Erythroblast (primary cell): ENCODE data around the gene ARHGEF11.

Experiments
- GATA1 ChIP-seq: IDR thresholded peaks from 2 replicates; pipeline ENCODE4 v1.6.1; 2011; ENCODE audit warnings: low read depth, mild to moderate bottlenecking, control low read depth, low read length, moderate library complexity
- POLR2A ChIP-seq: IDR thresholded peaks from 2 replicates; pipeline ENCODE4 v1.6.1; 2011; ENCODE audit warnings: mild to moderate bottlenecking, low read length

DNA sequence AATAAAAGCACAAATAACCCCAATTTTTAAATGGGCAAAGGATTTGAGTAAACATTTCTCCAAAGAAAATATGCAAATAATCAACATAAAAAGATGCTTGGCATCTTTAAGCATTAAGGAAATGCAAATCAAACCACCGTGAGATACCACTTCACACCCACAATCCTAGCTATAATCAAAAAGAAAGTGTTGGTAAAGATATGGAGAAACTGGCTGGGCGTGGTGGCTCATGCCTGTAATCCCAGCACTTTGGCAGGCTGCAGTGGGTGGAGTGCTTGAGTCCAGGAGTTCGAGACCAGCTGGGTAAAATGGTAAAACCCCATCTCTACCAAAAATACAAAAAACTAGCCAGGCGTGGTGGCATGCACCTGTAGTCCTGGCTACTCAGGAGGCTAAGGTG, 16.9 kb downstream of the ARHGEF11 start:
- TF ChIP-seq POLR2A (no peak), GATA1 (no peak)
